DMS 273 treated with DMSO at 0.1 percent for 48 hours (cell line): ENCODE results near the gene TFF1.

Source experiments
- DNase-seq: peaks from one replicate; lab custom pipeline; 2025; lab: John Stamatoyannopoulos, UW

The TFF1 gene

DNA sequence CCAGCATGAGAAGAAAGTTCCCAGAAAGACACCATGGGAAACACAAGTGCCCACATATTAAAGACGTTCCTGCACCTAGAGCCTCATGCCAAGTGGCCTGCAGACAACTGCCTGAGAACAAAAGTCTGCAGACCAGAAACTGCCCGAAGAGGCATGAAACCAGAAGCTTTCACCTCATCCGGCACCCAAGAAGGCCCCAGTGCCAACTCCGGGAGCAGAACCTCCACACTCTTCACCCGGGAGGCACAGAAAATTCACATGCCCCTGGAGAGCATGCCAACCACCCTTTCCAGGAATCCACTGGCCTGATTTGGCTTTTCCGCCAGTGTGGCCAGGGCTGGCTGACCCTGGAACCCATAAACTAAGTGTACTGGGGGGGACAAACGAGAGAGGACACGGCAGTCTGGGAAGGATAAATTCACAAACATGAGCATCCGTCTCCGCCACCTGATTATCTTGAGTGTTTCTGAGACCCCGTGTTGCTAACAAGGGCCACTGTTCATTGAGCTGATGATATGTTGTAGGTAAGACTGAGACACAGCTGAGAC, 22.3 kb downstream of the TFF1 start:
- DNase-seq, result no peak

DNA sequence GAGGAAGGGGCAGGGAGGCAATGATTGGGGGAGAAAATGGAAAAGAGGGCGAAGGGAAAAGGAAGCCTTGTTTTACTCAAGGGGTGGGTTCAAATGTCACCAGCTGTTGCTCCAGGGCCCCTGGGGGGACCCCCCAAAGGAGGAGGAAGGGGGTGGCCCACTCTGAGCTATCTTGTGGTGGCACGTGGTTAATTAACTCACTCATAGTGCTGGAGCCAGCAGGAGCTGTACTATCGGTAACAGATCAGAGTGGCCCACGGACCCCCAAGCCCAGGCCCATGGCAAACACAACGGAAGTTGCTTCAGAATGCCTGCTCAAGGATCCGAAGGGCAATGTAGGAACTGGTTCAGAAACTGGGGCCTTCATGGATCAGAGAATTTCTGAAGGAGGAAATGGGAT, 22.8 kb downstream of the TFF1 start:
- DNase-seq, result no peak

DNA sequence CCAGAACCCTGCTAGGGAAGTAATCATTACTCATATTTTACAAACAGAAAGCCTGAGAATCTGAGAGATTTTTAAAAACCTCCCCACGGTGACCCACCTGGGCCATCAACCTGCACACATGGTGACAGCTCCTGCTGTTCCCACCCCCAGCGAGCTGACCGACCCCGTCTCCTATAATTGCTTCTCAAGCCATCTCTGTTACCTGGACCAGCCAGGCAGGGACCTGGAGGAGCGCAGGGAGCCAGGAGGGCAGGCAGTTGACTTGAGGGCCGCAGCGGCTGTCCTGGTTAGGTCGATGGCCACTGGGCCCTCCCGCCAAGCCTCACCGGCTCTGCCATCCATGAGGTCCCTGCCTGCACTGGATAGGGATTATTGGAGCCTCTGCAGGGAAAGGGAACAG, 23.2 kb downstream of the TFF1 start:
- DNase-seq, result no peak

DNA sequence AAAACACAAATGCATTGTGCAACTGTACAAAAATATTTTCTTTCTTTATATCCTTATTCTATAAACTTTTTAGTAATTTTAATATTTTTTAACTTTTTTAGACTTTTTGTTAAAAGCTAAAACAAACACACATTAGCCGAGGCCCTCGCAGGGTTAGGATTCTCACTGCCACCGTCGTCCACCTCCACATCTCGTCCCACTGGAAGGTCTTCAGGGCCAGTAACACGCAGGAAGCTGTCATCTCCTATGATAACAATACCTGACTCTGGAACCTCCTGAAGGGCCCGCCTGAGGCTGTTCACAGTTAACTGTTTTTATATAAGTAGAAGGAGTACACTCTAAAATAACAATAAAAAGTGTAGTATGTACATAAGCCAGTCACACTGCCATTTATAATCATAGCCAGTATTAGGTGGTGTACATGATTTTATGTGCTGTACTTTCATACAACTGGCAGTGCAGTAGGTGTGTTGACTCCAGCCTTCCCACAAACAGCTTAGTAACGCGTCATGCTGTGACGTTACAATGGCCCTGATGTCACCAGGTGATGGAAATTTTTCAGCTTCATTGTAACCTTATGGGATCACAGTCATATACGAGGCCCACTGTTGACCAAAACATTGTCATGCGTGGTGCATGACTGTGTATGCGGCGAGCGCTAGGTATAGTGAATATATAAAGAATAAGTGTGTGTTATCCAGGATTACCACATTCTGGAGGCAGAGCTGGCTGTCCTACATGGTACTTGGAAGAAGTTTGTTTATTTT, 24.4 kb downstream of the TFF1 start:
- no peak for DNase-seq

DNA sequence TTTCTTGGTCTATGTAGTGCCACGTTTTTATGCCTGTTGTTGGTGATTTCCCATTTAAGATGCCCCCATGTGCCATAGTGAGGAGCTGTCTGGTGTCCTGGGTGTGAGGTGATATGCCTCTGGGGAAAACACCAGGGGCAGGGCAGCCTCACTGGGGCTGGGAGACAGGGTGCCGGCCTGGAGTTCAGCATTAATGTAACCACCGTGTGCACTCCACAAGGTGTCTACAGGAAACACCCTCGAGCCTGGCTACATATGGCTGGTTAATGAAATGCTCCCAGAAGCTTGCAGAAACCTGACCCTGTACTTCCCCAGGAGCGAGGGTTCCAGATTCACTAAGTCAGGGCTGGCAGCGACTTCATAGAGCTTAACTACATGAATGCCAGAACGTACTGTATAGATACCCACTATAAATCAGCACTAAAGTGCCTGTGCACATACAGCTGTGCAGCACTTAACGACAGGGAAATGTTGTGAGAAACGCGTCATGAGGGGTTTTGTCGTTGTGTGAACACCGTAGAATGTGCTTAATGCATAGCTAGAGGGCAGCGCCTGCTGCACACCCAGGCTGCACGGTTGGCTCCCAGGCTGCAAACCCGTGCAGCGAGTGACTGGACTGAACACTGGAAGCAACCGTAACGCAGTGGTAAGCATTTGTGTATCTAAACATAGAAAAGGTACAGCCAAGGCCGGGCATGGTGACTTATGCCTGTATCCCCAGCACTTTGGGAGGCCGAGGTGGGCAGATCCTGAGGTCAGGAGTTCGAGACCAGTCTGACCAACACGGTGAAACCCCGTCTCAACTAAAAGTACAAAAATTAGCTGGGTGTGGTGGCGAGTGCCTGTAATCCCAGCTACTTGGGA, 25.9 kb downstream of the TFF1 start:
- no peak for DNase-seq

DNA sequence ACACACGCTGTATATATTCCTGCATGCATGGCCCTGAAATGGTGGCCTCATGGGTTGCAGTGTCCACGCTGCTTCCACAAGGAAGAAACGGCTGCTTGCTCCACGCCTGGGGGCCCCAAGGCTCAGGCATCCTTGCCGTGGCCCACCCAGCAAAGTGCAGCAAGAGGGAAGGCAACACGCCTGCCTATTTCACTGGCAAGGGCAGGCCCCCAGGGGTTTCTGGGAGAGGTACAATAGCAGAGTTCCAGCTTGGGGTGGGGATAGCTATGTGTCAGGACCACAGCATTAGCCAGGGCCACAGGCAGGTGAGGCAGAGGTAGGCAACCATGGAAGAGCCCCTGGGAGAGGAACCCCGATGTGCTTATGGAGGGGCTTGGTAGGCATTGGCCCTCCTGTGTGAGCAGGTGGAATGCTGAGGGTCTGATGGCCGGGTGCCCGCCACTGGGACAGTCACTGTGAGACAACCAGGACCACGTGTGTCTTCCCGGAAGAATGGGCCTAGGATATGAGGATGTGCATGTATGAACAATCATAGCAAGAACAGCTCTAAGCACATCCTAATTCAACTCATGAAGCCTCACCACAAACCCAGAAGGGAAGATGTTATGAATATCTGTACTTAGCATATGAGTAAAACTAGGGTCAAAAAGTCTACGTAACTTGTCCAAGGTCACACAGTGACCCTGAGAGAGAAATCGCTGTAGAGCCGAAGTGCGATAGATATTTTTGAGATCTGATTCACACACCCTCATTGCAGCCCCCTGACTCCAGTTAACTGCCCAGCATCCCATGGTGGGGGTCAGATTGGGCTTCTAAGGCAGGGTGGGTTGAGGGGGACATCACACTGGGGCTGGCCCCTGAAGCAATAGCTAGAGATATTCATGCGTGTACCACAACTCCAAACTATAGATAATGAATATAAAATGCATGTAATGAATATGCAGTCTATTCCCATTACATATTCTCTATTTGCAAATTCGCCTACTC, 27.3 kb downstream of the TFF1 start:
- no peak for DNase-seq

DNA sequence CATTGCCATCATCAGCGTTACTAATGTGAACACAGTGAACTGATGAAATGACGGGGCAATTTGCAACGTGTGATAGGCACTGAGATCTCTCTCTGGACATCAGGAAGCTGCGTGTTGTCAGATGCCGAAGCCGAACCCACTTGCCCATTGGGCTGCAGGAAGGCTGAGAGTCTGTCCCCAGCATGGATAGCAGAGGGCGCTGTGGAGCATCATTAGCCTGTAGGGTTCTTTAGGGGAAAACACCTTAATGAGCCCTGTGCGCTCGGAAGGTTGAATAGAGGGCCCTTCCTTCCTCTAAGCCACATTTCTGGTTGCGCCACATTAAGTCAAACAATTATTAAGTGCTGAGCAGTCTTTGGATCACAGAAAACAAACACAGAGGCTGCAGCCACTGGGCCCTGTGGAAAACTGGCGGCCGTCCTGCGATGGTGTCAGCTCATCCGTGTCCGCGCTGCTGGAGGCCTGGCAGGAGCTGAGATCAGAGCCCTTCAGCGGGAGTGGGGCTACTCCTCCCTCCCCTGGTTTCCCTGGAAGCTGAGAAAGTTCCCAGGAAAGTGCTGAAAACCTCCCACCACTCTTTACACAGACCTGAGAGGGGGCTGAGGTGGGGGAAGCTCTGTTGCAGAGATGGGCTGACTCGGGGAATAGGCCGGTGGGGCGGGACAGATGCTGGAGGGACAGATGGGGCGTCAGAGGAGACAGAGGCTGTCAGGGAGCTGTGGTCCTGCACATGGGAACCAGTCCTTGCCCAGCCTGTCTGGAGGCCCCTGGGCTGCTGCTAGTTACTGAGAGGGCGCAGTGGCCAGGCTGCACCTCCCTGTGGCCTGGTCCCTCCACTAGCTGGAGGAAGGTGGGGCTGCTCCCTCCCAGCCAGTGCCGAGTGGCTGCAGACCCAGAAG, 28.3 kb downstream of the TFF1 start:
- DNase-seq, result peak; percentile 9

DNA sequence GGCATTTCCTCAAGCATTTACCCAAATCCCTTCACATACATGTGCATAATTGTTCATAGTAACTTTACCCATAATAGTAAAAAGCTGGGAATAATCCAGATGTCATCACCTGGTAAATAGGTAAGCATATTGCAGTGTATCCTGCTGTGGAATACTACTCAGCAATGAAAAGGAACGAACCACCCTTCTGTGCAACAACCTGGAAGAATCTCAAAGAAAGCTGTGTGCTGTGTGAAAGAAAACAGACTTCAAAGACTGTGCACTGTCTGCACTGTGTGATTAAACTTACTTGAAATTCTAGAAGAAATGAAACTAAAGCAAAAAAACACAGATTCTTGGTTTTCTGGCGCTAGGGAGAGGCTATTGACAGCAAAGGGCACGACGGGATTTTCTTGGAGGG, 29.1 kb downstream of the TFF1 start:
- DNase-seq, result no peak

DNA sequence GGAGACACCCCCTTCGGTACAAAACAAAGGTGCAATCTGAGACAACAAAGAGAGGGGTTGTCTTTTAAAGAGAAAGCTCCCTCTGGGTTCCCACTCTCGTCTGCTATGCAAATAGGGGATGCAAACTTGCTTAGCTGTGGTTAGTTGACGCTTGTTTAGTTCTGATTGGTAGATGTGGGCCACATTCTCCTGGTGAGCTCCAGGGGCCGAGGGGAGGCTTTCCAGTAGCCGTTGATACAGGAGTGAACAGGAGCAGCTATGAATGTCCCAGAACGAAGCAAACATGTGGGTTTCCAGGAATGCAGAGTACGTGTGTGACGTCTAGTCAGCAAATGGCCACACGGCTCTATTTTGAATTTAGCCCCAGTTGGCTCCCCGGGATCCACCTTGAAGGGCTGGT, 30.3 kb downstream of the TFF1 start:
- no peak for DNase-seq

DNA sequence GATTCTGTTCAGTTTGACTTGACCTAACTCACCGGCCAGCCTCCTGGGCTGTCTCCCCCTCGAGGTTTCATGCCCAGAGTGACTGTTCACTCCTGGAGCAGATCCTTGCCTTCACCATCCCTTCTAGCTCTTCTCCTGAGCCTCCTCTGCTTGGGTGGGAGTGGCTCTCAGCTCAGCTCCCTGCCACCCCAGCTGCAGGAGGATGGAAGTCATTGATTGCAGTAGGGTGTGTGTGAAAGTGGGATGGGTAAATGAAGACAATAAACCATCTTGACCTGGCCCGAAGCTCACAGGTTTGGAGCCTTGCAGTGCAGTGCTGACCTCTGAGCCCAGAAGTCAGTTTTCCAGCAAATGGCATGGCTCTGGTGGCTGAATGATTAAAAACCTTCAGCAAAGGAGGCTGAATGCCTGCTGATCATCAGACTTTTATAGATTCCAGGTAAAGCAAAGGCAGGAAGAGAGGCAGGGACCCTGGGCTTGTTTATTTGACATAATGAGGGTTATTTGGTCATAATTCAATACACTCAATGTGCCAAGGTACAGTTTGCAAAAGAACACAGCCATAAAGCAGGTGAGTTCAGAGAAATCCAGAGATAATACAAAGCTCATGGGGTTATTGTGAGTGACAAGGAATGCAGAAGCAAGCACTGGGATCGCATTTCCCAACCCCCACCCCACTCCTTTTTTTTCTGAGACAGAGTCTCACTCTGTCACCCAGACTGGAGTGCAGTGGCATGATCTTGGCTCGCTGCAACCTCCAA, 33.6 kb downstream of the TFF1 start:
- DNase-seq, result no peak

DNA sequence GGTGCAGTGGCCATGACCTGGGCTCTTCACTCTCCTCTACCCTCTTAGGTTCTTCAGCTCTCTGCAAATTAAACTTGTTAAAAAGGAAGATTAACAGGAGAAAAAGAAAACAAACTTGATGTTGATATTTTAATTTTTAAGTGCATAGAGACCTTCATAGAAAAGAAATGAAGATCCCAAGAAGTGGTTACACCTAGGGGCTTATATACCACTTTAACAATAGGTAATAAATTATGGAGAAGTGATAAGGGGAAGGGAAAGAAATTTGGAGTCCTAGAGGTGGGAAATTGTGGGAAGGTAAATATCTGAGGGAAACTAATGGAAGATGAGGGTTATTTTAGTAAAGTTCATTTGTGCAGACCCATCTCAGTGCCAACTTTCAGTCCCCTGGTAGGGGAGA, 34.7 kb downstream of the TFF1 start:
- no peak for DNase-seq

DNA sequence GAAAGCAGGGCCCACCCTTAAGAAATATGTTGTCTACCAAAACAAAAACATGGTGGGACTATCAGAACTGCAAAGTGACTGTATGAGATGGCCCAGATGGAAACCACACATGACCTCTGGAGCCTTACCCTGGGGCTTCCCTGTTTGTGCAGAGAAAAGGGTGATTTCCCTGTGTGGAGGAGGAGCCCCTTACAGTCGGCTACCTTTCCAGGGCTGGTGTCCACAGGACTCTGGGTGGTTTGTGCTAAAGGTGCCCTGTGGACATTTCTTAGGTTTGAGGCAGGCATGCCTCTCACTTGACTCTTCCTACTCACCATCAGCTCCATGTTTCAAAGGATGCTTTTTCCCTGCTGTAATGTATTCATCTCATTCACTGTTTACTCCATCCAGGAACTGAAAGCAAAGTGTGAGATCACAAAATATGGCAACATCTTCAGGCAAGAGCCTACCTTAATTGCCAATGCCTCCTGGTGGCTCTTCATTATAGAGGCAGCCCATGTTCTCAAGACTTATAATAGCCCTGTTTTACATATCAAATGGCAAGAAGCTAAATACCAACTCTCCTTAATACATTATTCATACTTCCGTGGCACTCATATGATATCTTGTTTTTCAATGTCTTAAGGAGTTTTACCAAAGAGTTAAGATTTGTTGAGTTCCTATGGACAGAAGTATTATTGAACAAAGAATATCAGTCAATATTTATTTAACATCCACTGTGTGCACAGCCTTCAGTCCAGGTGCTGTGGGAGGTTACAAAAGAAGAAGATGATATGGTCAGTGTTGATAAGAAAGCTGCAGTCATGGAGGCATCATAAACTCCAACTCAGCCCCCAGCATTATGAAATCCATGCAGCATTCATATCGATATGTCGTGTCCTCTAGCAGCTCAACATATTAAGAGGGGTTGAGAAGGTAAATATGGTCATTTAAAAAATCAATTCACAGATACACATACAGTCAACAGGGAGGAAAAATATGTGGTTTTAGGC, 35.7 kb downstream of the TFF1 start:
- DNase-seq, result no peak

DNA sequence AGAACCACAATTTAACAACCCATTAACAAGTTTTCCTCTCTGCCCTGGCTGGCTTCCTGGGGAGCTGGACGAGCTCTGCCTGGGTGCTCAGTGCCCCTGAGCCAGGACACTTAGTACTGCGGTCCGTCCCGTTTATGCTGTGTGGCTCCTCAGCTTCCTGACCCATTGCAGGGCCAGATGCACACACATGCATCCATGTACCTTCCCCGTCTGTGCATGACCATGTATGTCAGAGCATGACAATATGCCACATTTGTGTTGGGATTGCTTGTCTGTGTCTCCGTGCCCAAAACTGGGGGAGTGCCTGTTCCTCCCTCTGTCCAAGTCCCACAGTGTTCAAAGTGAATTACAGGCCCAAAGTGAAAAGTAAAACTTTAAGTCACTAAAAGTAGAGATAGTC, 41.4 kb downstream of the TFF1 start:
- DNase-seq, result no peak

DNA sequence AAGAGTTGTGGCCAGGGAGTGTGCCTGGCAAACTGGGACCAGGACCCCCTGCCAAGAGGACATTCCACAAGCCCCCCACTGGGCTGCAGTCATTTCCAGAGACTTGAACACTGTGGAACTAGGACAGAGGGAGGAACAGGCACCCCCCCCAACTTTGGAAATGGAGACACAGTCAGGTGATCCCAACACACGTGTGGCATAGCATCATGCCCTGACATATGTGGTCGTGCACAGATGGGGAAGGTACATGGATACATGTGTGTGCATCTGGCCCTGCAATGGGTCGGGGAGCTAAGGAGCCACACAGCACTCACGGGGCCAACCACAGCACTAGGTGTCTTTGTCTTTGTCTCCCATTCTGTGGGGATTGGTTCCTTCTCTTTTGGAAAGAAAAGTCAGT, 44.5 kb downstream of the TFF1 start:
- DNase-seq, result no peak

DNA sequence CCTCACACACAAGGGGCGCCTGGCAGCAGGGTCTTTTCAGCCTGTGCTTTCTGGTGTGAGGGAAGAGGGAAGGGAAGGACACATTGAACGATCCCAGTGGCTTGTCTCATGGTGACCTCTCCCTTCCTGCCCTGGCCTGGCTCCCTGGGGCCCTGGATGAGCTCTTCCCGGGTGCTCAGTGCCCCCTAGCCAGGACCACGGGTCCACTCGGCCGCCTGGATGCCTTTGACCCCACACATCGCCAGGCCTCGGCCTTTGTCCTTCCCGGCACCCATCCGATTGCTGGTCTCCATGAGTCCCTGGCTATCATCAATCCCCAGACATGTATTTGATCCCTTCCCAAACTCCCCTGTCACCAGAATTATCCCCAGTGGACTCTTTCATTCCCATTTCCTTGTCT, 45.1 kb downstream of the TFF1 start:
- no peak for DNase-seq

DNA sequence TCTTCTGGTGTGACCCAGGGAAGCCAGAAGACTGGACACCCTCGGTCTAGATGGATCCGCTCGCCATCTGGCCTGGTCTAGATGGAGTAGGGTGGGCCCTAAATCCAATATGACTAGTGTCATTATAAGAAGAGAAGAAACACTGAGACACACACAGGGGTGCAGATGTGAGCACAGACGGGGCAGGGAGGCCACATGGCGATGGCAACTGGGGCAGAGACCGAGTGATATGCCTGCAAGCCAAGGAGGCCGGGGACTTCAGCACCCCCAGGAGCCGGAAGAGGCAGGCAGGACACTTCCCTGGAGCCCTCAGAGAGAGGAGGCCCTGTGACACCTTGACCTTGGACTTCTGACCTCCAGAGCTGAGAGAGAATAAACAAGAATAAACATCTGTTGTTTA, 45.5 kb downstream of the TFF1 start:
- no peak for DNase-seq

DNA sequence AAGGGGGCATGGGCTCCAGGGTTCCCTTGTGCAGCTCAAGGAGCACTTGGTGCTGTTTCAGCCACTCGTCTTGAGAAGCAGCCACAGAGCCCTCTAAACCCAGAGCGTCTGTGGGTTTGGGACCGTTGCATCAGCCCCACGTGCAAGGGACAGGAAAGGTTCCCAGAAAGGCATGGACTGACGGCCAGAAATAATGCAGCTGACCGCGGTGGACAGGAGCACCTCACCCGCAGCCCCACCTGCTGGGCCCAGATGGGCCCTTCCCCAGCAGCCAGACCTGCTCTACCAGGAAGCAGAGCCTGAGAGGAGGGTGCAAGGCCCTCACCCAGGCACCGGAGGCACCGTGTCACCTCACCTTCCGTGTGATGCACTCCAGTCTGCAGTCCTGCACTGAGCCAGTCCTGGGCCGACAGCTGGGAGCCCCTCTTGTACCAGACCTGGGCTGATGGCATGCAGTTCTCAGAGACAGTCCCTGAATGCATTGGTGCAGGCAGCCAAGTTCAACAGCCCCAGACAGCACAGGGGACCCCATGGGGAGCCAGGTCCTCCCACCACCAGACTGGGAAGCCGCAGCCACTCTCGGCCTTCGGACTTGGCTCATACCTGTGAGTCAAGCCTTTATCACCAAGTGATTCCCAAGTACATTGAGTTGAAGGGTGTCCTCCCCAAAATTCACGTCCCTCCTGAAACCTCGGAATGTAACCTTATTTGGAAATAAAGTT, 46.3 kb downstream of the TFF1 start:
- no peak for DNase-seq

DNA sequence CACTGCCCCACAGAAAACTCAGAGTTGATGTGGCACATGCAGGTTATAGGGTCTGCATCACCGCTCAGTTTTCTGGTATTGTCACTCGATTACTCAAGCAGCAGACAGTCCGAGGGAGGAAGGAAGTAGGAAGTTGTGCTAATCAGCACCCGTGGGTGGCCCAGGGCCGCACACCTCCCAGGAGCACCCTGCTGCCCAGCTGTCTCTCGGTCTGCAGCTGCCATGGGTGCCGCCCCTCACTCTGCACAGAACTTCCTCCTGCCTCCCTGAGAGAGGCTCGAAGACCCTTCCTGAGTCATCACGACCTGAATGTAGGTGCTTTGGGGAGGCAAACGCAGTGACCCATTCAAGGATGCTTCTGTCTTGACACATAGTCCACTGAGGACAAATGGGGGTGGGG, 47.0 kb downstream of the TFF1 start:
- no peak for DNase-seq
